WTC11 (cell line): ENCODE measurements around the gene HNRNPAB. TPM values are rescaled to one million over a fixed set of nuclear protein-coding genes. Genes with fewer than 3 reads are reported as not detected.

ENCODE experiments used
- ATAC-seq: fragments of 200-7000 bp; cut with Tn5 transposase; 2 replicates; pipeline ENCODE4 v1.10.0; 2021; ENCODE audit warnings: mild to moderate bottlenecking, moderate library complexity
- Bru-seq: library from RNA; stranded (reverse); fragments of 400-500 nt; gene quantifications from one replicate; lab custom pipeline; 2021; lab: Mats Ljungman, UMichigan
- CTCF ChIA-PET: fragments of 300-600 bp; sonication (Branson Sonifier 250); formaldehyde crosslinking; loops from one replicate; lab custom pipeline; 2021; ENCODE audit warnings: antibody characterized with exemption; lab: Charles Lee
- POLR2A ChIA-PET: fragments of 350-600 bp; sonication (Branson Sonifier 250); formaldehyde crosslinking; loops from one replicate; lab custom pipeline; 2021; ENCODE audit warnings: antibody characterized with exemption; lab: Charles Lee
- DNase-seq: peaks from one replicate; pipeline ENCODE4 v3.0.0; 2021; ENCODE audit warnings: low spot score
- H3K27ac Mint-ChIP-seq: 2 replicates; pipeline ENCODE4 v1.8.0; 2021; ENCODE audit warnings: mixed read lengths
- H3K27me3 Mint-ChIP-seq: 2 replicates; pipeline ENCODE4 v1.8.0; 2021; ENCODE audit warnings: low read depth, mild to moderate bottlenecking, moderate library complexity, mixed read lengths
- H3K36me3 Mint-ChIP-seq: 2 replicates; pipeline ENCODE4 v1.8.0; 2021; ENCODE audit warnings: mixed read lengths
- H3K4me1 Mint-ChIP-seq: 2 replicates; pipeline ENCODE4 v1.8.0; 2022; ENCODE audit warnings: mixed read lengths
- H3K4me3 Mint-ChIP-seq: 2 replicates; pipeline ENCODE4 v1.8.0; 2021; ENCODE audit warnings: mild to moderate bottlenecking, moderate library complexity, mixed read lengths
- H3K9me3 Mint-ChIP-seq: 2 replicates; pipeline ENCODE4 v1.8.0; 2021; ENCODE audit warnings: mixed read lengths
- ARID4B ChIP-seq: sonication (generic); formaldehyde crosslinking; IDR thresholded peaks from 2 replicates; pipeline ENCODE4 v1.8.0; 2023; ENCODE audit warnings: missing genetic modification reagents, mild to moderate bottlenecking, borderline replicate concordance
- ATF2 ChIP-seq: sonication (generic); formaldehyde crosslinking; IDR thresholded peaks from 2 replicates; pipeline ENCODE4 v1.8.1; 2022; ENCODE audit warnings: low read depth, missing genetic modification reagents, borderline replicate concordance
- ATF6 ChIP-seq: sonication (generic); formaldehyde crosslinking; IDR thresholded peaks from 2 replicates; pipeline ENCODE4 v1.8.1; 2023; ENCODE audit warnings: mild to moderate bottlenecking, missing genetic modification reagents
- E2F4 ChIP-seq: sonication (generic); formaldehyde crosslinking; IDR thresholded peaks from 2 replicates; pipeline ENCODE4 v1.8.1; 2022; ENCODE audit warnings: low read depth, mild to moderate bottlenecking, moderate library complexity, missing genetic modification reagents, borderline replicate concordance
- ELF4 ChIP-seq: sonication (generic); formaldehyde crosslinking; IDR thresholded peaks from 2 replicates; pipeline ENCODE4 v1.8.1; 2022; ENCODE audit warnings: low read depth, mild to moderate bottlenecking, moderate library complexity, missing genetic modification reagents
- ERG ChIP-seq: fragments of 250-450 bp; sonication (Bioruptor Pico); IDR thresholded peaks from 2 replicates; pipeline ENCODE4 v1.8.0; 2021; ENCODE audit warnings: mild to moderate bottlenecking
- GABPB1 ChIP-seq: sonication (generic); formaldehyde crosslinking; IDR thresholded peaks from 2 replicates; pipeline ENCODE4 v1.8.1; 2023; ENCODE audit warnings: mild to moderate bottlenecking, missing genetic modification reagents
- JUN ChIP-seq: sonication (generic); formaldehyde crosslinking; IDR thresholded peaks from 2 replicates; pipeline ENCODE4 v1.8.0; 2023; ENCODE audit warnings: mild to moderate bottlenecking, missing genetic modification reagents
- MAX ChIP-seq: sonication (generic); formaldehyde crosslinking; IDR thresholded peaks from 2 replicates; pipeline ENCODE4 v1.8.0; 2022; ENCODE audit warnings: mild to moderate bottlenecking, missing genetic modification reagents
- MXD4 ChIP-seq: fragments of 250-450 bp; sonication (Bioruptor Pico); IDR thresholded peaks from 2 replicates; pipeline ENCODE4 v1.8.0; 2021; ENCODE audit warnings: mild to moderate bottlenecking, moderate library complexity, borderline replicate concordance
- RELA ChIP-seq: sonication (generic); formaldehyde crosslinking; IDR thresholded peaks from 2 replicates; pipeline ENCODE4 v1.8.1; 2022; ENCODE audit warnings: missing genetic modification reagents, mild to moderate bottlenecking, borderline replicate concordance
- RORB ChIP-seq: fragments of 250-450 bp; sonication (Bioruptor Pico); IDR thresholded peaks from 2 replicates; pipeline ENCODE4 v1.9.0; 2021; ENCODE audit warnings: mild to moderate bottlenecking
- STAT6 ChIP-seq: sonication (generic); formaldehyde crosslinking; conservative IDR thresholded peaks from 2 replicates; pipeline ENCODE4 v1.8.1; 2023; ENCODE audit warnings: mild to moderate bottlenecking, low read depth, missing genetic modification reagents, moderate library complexity
- TEAD1 ChIP-seq: sonication (generic); formaldehyde crosslinking; IDR thresholded peaks from 2 replicates; pipeline ENCODE4 v1.8.0; 2022; ENCODE audit warnings: mild to moderate bottlenecking, missing genetic modification reagents
- ZMAT4 ChIP-seq: fragments of 250-450 bp; sonication (Bioruptor Pico); IDR thresholded peaks from 2 replicates; pipeline ENCODE4 v1.9.0; 2021; ENCODE audit warnings: mild to moderate bottlenecking
- ZNF232 ChIP-seq: sonication (generic); formaldehyde crosslinking; IDR thresholded peaks from 2 replicates; pipeline ENCODE4 v1.8.0; 2022; ENCODE audit warnings: mild to moderate bottlenecking, missing genetic modification reagents
- ZNF416 ChIP-seq: fragments of 250-450 bp; sonication (Bioruptor Pico); IDR thresholded peaks from 2 replicates; pipeline ENCODE4 v1.9.0; 2021; ENCODE audit warnings: mild to moderate bottlenecking, inconsistent platforms
- long read RNA-seq, 3 experiments: library from RNA in 1 of 3; library from capped mRNA in 1 of 3; library from polyadenylated mRNA in 1 of 3; unstranded in 2 of 3; stranded (forward) in 1 of 3; transcript quantifications; one replicate each; pipeline ENCODE4 v2.0.0, GENCODE V29; 2021
- total RNA-seq: library from RNA; stranded (reverse); gene quantifications from 3 replicates; pipeline ENCODE4 v1.2.3, GENCODE V29; 2021

Gene HNRNPAB
- total RNA-seq, result 414 to 457 TPM (median 419 TPM) in 3 replicates
- Bru-seq, nascent RNA, result percentile 99 among the genes with signal in this experiment
- long read RNA-seq, experiment 1, transcript HNRNPAB-202 (8 exons, 1,796 nt), result major isoform, 516 of 930 reads
- long read RNA-seq, experiment 1, transcript HNRNPAB-204 (7 exons, 1,785 nt), result minor isoform, 59 of 930 reads
- long read RNA-seq, experiment 1, transcript HNRNPAB-205 (6 exons, 1,674 nt), result minor isoform, 44 of 930 reads
- long read RNA-seq, experiment 1, transcript HNRNPAB-201 (7 exons, 1,602 nt), result minor isoform, 179 of 930 reads
- long read RNA-seq, experiment 1, partial matches to known transcripts, result 88 of 930 reads
- long read RNA-seq, experiment 1, other reads (novel, unspliced or antisense), result 42 of 930 reads
- long read RNA-seq, experiment 2, transcript HNRNPAB-202 (8 exons, 1,796 nt), result major isoform, 273 of 744 reads
- long read RNA-seq, experiment 2, transcript HNRNPAB-204 (7 exons, 1,785 nt), result minor isoform, 83 of 744 reads
- long read RNA-seq, experiment 2, transcript HNRNPAB-205 (6 exons, 1,674 nt), result minor isoform, 26 of 744 reads
- long read RNA-seq, experiment 2, transcript HNRNPAB-201 (7 exons, 1,602 nt), result minor isoform, 78 of 744 reads
- long read RNA-seq, experiment 2, partial matches to known transcripts, result 141 of 744 reads
- long read RNA-seq, experiment 2, other reads (novel, unspliced or antisense), result 140 of 744 reads
- long read RNA-seq, experiment 3, partial matches to known transcripts, result 528 of 533 reads
- long read RNA-seq, experiment 3, other reads (novel, unspliced or antisense), result 3 of 533 reads

- Mint-ChIP-seq H3K27ac (peak within 1 kb of the TSS; percentile 98), H3K4me3 (peak within 1 kb of the TSS; percentile 96), H3K9me3 (no peaks in the 10 kb centered on the region), H3K36me3 (peaks cover 43% of the 10 kb centered on the region), H3K27me3 (peaks cover 13% of the 10 kb centered on the region), H3K4me1 (peaks cover 28% of the 10 kb centered on the region)
- ChIA-PET POLR2A (interaction anchor here (0.8 to 1.5 kb wide), 20 partner anchors 9 to 628 kb away, joined by 3 to 67 read pairs (median 4); partner anchors contain the start of gene NHP2), CTCF (interaction anchor here (0.5 to 1.5 kb wide), 8 partner anchors 21 to 128 kb away, joined by 3 to 13 read pairs (median 4); partner anchors contain the start of genes NHP2 and PHYKPL)
- peak; percentile 96 for DNase-seq
- ATAC-seq, result peak; percentile 88
- TF ChIP-seq RORB (CRISPR knock-in tag) (peak; percentile 39; the same call in 1 of the 2 replicates), ZNF416 (CRISPR knock-in tag) (peak; percentile 92), ELF4 (CRISPR knock-in tag) (peak; percentile 13; the same call in 1 of the 2 replicates), ERG (no peak), JUN (peak; percentile 90; the same call in 1 of the 2 replicates), MAX (CRISPR knock-in tag) (peak; percentile 95), ARID4B (CRISPR knock-in tag) (peak; percentile 94), MXD4 (CRISPR knock-in tag) (no peak), ATF2 (CRISPR knock-in tag) (no peak), TEAD1 (CRISPR knock-in tag) (no peak; the same call in 1 of the 2 replicates), ZNF232 (CRISPR knock-in tag) (peak; percentile 92; the same call in 1 of the 2 replicates), E2F4 (CRISPR knock-in tag) (peak; percentile 89; the same call in 1 of the 2 replicates), ZMAT4 (CRISPR knock-in tag) (no peak), STAT6 (CRISPR knock-in tag) (no peak), RELA (peak; percentile 75; the same call in 1 of the 2 replicates), GABPB1 (peak; percentile 49; the same call in 1 of the 2 replicates), ATF6 (CRISPR knock-in tag) (peak; percentile 11; the same call in 1 of the 2 replicates)
These were observed at the start of gene HNRNPAB for GRCh38 chr5:178204182-178204934. Gene HNRNPAB, plus strand, starts transcription at chr5:178204533. Its CDS starts 305 bp downstream, at chr5:178204838.
